Stromal cell of bone marrow (primary cell): ENCODE measurements around the gene PBX4.
A peak's percentile ranks its signal among the peaks of the same experiment; 100 is the strongest.

Experiments used
- DNase-seq: peaks from one replicate; pipeline ENCODE4 v3.0.0-alpha.2; 2012; ENCODE audit warnings: low read depth

The PBX4 gene

GRCh38 chr19:19539698-19540063 is 78.8 kb downstream of the PBX4 start:
- no peak for DNase-seq

GRCh38 chr19:19538785-19539166 is 79.7 kb downstream of the PBX4 start:
- DNase-seq, result no peak

- DNase-seq, result no peak
Measured at GRCh38 chr19:19538061-19538784, 80.3 kb downstream of the PBX4 start, which contains the start of gene CILP2. Gene CILP2 (plus strand): TSS chr19:19538265. CDS start chr19:19538350, 85 bp downstream.

GRCh38 chr19:19537075-19538048 is 81.1 kb downstream of the PBX4 start:
- DNase-seq, result no peak

GRCh38 chr19:19535311-19536191 is 82.9 kb downstream of the PBX4 start:
- DNase-seq, result no peak

GRCh38 chr19:19534556-19535265 is 83.8 kb downstream of the PBX4 start:
- DNase-seq, result no peak

- no peak for DNase-seq
Measured at GRCh38 chr19:19533841-19534240, 84.6 kb downstream of the PBX4 start.

- no peak for DNase-seq
Measured at GRCh38 chr19:19532806-19533701, 85.4 kb downstream of the PBX4 start.

GRCh38 chr19:19531951-19532805 is 86.3 kb downstream of the PBX4 start:
- peak; percentile 35 for DNase-seq

GRCh38 chr19:19530889-19531288 is 87.6 kb downstream of the PBX4 start:
- DNase-seq, result no peak

- no peak for DNase-seq
Measured at GRCh38 chr19:19530423-19530804, 88.1 kb downstream of the PBX4 start.

- no peak for DNase-seq
Measured at GRCh38 chr19:19529783-19530422, 88.6 kb downstream of the PBX4 start.

GRCh38 chr19:19528721-19529490 is 89.6 kb downstream of the PBX4 start, which contains the start of gene YJEFN3:
Gene YJEFN3 (plus strand): TSS chr19:19528911. CDS start chr19:19528933, 22 bp downstream.
- no peak for DNase-seq

GRCh38 chr19:19527674-19528625 is 90.5 kb downstream of the PBX4 start:
- DNase-seq, result no peak

GRCh38 chr19:19527371-19527656 is 91.2 kb downstream of the PBX4 start:
- no peak for DNase-seq

GRCh38 chr19:19526581-19527370 is 91.7 kb downstream of the PBX4 start:
- DNase-seq, result no peak
